ENCODE measurements around the gene CYTH3.
"Not testable (repeated sequence)": the region's sequence is repeated elsewhere in the genome, so short reads cannot be mapped to it uniquely, and the experiment has no call there.

CYTH3 gene

DNA sequence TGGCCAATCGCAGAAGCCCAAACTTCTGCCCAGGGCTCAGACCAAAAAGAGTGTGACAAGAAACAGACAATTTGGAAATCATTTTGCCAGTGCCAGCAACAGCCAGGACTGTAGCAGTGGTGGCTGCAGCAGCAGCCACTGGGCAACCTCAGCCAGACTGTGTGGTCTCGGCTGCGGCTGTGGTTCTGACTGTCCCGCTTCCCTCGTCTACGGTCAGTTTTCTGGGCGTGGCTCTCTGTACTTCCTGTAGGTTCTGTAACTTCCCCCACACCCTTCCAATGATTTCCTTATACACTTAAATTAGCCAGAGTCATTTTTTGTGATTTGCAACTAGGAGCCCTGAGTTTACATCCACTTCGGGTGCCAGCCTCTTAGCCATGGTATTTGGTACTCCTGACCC, 39.9 kb downstream of the CYTH3 start:
- DNase-seq (ENCODE audit: low read depth in 3 of 3, low spot score in 1 of 3), result no peak

- no peak for DNase-seq (ENCODE audit: low read depth in 3 of 3, low spot score in 1 of 3)
These were observed 40.3 kb downstream of the CYTH3 start for GRCh38 chr7:6232116-6232515.

GRCh38 chr7:6231184-6231583, 41.2 kb downstream of the CYTH3 start:
- DNase-seq (ENCODE audit: low read depth in 3 of 3, low spot score in 1 of 3), result no peak

DNA sequence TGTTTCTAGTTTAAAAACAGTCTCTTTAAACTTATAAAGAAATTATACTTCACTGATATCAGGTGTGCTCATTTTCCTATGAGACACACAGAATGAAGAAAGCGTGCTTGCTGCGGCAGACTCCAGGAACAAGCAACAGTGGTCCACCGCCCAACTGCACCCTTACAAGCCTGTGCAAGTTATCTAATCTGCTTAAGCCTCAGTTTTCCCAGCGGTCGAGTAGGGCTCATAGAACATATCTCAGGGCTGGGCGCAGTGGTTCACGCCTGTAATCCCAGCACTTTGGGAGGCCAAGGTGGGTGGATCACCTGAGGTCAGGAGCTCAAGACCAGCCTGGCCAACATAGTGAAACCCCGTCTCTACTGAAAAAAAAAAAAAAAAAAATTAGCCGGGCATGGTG, 43.1 kb downstream of the CYTH3 start:
- not testable (repeated sequence) for DNase-seq (ENCODE audit: low read depth in 3 of 3, low spot score in 1 of 3)

- DNase-seq (ENCODE audit: low read depth in 3 of 3, low spot score in 1 of 3), result no peak
These were observed 43.8 kb downstream of the CYTH3 start for GRCh38 chr7:6228361-6229229.

- DNase-seq (ENCODE audit: low read depth in 3 of 3, low spot score in 1 of 3), result no peak
These were observed 45.1 kb downstream of the CYTH3 start for GRCh38 chr7:6227294-6227846.

- DNase-seq (ENCODE audit: low read depth in 3 of 3, low spot score in 1 of 3), result no peak
These were observed 46.1 kb downstream of the CYTH3 start for GRCh38 chr7:6226194-6226799.

DNA sequence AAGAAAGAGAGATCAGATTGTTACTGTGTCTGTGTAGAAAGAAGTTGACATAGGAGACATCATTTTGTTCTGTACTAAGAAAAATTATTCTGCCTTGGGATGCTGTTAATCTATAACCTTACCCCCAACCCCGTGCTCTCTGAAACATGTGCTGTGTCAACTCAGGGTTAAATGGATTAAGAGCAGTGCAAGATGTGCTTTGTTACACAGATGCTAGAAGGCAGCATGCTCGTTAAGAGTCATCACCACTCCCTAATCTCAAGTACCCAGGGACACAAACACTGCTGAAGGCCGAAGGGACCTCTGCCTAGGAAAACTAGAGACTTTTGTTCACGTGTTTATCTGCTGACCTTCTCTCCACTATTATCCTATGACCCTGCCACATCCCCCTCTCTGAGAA, 49.0 kb downstream of the CYTH3 start:
- DNase-seq (ENCODE audit: low read depth in 3 of 3, low spot score in 1 of 3), result not testable (repeated sequence)

- DNase-seq (ENCODE audit: low read depth in 3 of 3, low spot score in 1 of 3), result not testable (repeated sequence)
These were observed 49.4 kb downstream of the CYTH3 start for GRCh38 chr7:6223010-6223409.

GRCh38 chr7:6221340-6222319, 50.8 kb downstream of the CYTH3 start:
- DNase-seq (ENCODE audit: low read depth in 3 of 3, low spot score in 1 of 3), result peak in 2 of 3 donors; percentile 3 to 4

- DNase-seq (ENCODE audit: low read depth in 3 of 3, low spot score in 1 of 3), result no peak
These were observed 54.1 kb downstream of the CYTH3 start for GRCh38 chr7:6218329-6218728.

DNA sequence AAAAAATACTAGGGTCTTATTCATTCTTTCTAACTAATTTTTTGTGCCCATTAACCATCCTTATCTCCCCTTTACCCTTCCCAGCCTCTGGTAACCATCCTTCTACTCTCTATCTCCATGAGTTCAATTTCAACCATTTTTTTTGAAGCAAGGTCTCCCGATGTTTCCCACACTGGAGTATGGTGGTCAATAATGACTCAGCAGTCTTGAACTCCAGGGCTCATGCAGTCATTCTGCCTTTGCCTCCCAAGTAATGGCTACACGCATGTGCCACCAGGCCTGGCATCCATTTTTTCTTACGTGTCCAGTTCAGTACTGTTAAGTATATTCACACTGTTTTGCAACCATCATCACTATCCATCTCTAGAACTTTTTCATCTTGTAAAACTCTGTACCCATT, 60.4 kb downstream of the CYTH3 start:
- no peak for DNase-seq (ENCODE audit: low read depth in 3 of 3, low spot score in 1 of 3)

GRCh38 chr7:6210621-6211372, 61.6 kb downstream of the CYTH3 start:
- DNase-seq (ENCODE audit: low read depth in 3 of 3, low spot score in 1 of 3), result no peak

DNA sequence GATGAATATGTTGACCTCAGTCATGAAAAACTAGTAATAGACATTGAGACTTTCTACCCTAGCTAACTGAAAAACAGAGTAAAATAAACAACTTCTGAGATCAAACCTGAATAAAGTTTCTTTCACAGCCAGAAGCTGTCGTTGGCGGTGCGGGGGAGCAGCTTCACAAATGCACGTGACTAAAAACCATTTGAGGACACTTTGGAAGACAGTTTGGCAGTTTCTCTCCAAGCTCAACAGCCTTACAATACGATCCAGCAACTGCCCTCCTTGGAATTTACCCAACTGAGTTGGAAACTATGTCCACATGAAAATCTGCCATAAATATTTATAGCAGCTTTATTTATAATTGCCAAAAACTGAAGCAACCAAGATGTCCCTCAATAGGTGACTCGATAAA, 63.1 kb downstream of the CYTH3 start:
- DNase-seq (ENCODE audit: low read depth in 3 of 3, low spot score in 1 of 3), result no peak

DNA sequence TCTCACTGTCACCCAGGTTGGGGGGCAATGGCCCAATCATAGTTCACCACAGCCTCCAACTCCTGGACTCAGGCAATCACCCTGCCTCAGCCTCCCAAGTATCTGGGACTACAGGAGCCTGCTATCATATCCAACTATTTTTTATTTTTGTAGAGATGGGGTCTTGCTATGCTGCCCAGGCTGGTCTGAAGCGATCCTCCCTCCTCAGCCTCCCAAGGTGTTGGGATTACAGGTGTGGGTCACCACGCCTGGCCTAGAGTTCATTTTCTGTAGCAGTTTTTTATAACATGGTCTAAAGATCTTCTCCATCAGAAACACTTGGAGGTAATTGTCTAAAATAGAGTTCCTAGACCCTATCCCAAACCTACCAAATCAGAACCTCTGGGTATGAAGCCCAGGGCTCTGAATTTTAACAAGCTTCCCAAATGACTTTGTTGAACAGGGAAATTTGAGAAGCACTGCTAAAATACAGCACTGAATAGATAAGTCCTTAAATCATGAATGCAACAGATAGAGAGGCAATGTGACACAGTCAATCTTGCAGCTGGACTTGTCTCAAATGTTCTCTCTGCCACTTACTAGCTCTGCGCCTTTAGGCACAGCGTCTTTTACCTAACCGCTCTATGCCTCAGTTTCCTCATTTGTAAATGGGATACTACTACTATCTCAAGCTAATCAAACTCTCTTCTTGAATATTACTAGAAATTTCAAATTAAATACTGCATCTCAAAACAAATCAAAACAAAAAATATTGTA, 63.7 kb downstream of the CYTH3 start:
- DNase-seq (ENCODE audit: low read depth in 3 of 3, low spot score in 1 of 3), result no peak

- DNase-seq (ENCODE audit: low read depth in 3 of 3, low spot score in 1 of 3), result no peak
These were observed 66.3 kb downstream of the CYTH3 start for GRCh38 chr7:6205971-6206660.

- no peak for DNase-seq (ENCODE audit: low read depth in 3 of 3, low spot score in 1 of 3)
These were observed 69.0 kb downstream of the CYTH3 start for GRCh38 chr7:6203381-6203780.

DNA sequence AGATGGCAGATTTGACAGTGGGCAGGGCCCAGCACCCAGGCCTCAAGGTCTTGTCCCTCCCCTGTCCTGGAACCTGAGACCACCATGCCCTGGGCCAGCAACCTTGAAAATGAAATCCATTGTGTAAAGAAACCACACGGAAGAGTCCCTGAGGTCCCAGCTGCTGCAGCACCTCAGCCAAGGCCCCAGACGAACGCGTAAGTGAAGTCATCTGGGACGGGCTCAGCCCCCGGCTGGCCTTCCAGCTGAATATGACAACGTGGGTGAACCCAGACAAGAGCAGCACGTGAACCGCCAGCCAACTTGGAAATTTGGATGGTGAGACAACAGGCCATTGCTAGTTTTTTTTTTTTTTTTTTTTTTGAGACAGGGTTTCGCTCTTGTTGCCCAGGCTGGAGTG, 70.3 kb downstream of the CYTH3 start:
- DNase-seq (ENCODE audit: low read depth in 3 of 3, low spot score in 1 of 3), result no peak

DNA sequence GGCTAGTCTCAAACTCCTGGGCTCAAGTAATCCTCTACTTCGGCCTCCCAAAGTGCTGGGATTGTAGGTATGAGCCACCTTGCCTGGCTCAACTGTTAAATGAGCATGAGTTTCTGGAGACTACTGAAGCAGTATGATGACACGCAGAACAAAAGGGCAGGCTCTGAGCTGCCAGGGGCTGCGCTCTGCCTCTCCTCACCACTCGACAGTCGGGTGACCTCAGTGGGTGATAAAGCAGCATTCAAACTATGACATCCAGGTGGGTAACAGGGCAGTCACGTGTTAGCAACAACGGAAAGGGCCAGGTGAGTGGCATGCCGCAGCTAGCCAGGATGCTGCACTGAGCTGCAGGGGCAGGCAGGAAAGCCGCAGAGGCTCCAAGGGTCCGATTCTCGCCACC, 71.5 kb downstream of the CYTH3 start:
- no peak for DNase-seq (ENCODE audit: low read depth in 3 of 3, low spot score in 1 of 3)

Measured in stimulated activated CD4-positive, alpha-beta T cell treated with anti-CD3 and anti-CD28 coated beads, TNF-alpha, amount 100 ng/mL, for 1 hour (primary cell).